Fibroblast of skin of scalp (primary cell): ENCODE data around the gene ST8SIA1.

ENCODE experiments used
- DNase-seq: peaks from one replicate; pipeline ENCODE4 v3.0.0-alpha.2; 2013

ST8SIA1 gene

DNA sequence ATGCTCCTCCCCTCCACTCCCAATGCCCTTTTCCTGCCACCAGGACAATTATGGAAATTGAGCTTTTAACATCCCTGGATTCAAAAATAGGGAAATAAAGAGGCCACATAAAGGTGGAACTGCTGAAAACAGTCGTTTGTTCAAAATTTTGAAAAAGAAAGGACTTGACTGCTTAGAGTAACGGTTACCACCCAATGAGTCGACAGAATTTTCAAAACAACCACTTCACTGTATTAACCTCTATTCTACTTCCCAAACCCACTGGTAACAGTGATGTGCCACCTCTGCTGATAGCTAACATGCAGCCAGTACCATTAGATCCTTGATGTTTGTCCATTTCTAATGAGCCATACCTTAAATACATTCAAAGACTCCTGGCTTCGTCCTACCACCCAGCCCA is 4.9 kb downstream of the ST8SIA1 start:
- DNase-seq = no peak

DNA sequence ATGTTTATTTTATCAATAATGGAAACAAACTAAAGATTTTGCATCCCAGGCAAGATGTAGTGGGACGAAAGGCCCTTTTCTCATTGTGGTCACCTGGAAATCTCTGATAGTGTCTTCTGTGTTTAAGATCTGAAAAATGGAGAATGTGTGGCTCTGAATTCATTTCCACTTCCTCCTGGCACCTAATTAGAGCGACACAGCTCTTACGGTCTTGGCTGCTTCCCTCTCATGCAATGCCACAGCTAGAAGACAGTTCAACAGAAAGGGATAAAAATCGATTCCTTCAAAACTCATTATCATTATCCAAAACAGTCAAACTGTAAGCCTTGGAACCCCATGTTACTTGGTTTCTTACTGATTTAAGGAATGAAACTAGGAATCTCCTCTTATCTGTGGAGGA is 9.3 kb downstream of the ST8SIA1 start:
- DNase-seq = no peak

- no peak for DNase-seq
Observed at GRCh38 chr12:22322091-22322490, 12.4 kb downstream of the ST8SIA1 start.

DNA sequence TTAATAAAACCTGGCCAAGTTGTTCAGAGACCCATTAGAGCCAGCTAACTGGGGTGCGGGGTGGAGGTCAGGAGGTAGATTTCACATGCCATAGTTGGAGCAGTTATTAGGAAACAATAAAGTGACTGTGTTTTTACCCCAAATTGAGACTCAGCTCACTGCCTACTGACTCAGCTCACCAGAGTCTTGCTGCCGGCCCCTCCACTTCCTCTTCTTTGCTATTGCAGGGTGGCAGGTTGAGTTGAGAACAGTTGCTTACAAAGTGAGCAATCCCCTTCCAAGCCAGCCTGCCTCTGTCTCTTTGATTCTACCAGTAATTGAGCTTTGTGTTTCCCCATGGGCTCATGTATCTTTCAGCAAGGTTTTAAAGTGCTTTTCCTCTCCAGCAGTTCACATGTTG is 12.9 kb downstream of the ST8SIA1 start:
- DNase-seq = peak; percentile 15

- no peak for DNase-seq
Observed at GRCh38 chr12:22321018-22321605, 13.4 kb downstream of the ST8SIA1 start.

- peak; percentile 62 for DNase-seq
Observed at GRCh38 chr12:22318108-22318737, 16.3 kb downstream of the ST8SIA1 start.

- no peak for DNase-seq
Observed at GRCh38 chr12:22313963-22314330, 20.6 kb downstream of the ST8SIA1 start.

DNA sequence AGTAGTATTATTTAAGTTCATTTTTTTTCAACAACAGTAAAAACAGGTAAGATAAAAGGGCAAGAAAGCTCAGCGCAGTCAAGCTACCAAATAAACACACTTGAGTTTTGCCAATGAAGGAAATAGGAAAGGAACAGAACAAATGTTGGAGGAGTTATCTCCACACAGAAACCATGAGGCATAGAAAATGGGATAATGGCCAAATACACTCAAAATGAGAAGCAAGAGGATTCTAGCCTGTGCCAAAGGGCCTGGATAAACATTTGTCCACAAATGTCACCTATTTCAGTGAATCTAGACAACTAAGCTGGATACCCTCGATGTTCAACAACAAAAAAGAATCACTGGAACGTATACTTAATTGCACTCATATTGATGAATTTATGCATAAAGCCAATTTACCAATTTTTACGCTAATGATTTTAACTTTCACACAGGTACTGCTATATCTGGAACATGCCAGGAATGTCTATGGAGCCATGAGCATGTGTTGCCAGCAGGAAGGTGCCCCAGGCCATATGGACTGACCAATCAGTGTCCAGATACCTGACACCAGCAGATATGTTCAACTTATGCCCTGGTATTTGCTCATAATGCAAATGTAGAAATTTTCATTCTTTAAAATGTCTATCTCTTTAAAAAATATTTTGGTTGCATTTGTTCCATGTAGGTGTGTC is 21.1 kb downstream of the ST8SIA1 start:
- no peak for DNase-seq

DNA sequence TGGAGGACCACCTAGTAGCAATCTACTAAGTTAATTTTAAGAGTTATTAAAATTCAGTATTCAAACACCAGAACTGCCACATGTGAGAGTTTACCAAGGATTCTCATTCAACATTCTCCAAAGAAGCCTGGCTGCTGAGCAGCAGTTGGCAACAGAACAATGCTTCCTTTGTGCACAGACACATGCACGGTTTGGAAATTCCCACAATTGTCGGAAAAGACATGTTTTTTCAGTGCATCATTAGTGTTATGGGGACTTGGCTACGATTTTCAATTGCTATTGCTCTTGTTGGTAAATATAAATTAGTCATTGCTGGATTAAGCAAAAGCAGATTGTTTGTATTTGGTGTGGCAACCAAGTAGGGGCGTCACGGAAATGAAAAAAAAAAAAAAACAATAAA is 22.2 kb downstream of the ST8SIA1 start:
- peak; percentile 11 for DNase-seq

- no peak for DNase-seq
Observed at GRCh38 chr12:22310709-22311108, 23.8 kb downstream of the ST8SIA1 start.

DNA sequence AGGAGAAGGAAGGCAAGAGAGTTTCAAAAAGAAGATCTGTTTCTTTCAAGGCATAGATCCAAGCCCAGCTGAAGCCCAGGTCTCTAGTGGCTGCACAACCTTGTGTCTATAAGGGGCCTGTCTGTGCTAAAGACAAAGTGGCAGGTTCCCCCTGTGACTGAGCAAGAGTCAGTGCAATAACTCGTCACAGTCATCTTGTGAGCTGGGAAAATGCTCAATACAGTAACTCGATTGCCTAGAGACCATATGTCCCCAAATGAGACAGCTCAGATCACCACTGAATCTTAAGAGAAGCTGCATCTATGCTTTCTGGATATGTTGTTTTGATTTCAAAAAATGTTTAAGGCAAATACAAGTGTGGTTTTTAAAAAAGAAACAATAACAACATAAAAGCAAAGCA is 24.2 kb downstream of the ST8SIA1 start:
- DNase-seq = no peak

- no peak for DNase-seq
Observed at GRCh38 chr12:22307811-22308210, 26.7 kb downstream of the ST8SIA1 start.

DNA sequence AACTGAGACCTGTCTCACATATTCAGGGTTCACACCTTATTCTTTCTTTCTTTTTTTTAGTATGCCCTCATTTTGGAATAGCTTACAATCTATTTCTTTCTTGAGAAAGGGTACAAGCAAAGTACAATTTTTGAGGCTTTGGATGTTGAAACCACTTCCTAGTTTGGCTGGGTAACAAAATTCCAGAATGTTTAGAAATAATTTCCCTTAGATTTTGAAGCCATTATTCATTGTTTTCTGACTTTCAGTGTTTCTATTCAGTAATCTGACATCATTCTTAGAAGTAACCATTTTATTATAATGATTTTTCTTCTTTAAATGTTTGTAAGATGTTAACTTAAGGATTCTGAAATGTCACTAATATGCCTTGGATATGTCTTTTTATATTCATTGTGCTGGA is 28.2 kb downstream of the ST8SIA1 start:
- peak; percentile 37 for DNase-seq

DNA sequence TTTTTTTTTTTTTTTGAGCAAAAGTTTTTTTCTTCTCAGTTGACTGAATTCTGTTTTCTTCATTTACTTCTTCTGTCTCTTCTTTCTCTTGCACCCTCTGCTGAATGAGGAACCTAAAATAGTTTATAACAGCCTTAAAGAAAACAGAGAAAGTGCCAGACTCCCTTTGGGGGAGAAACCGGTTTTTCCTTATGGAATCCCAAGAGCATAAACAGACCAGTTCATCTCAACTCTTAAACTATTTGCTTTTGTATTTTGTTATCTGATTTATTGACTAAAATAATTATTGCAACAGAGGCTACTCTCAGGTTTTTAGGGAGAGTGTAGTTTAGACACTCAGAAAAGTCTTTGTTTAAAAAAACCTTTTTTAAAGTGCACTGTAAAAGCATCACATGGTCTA is 30.2 kb downstream of the ST8SIA1 start:
- DNase-seq = no peak

GRCh38 chr12:22299294-22299912 is 35.1 kb downstream of the ST8SIA1 start:
- no peak for DNase-seq

DNA sequence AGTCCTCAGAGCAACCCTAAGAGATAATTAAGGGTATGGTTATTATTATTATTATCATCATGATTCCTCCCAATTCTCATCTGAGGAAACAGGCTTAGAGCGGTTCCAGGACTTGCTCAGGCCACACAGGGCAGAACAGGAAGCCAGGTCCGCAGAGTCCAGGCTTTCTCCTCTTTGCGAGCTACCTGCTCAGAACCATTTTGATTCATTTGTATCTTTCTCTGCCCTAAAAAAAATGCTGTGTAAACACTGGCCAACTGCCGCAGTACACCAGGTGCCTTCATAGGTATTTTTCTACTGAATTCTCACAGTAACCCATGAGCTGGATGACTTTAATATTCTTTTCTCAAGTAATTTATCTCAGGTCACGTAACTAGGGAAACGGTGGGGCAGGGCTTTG is 45.3 kb downstream of the ST8SIA1 start:
- DNase-seq = no peak

DNA sequence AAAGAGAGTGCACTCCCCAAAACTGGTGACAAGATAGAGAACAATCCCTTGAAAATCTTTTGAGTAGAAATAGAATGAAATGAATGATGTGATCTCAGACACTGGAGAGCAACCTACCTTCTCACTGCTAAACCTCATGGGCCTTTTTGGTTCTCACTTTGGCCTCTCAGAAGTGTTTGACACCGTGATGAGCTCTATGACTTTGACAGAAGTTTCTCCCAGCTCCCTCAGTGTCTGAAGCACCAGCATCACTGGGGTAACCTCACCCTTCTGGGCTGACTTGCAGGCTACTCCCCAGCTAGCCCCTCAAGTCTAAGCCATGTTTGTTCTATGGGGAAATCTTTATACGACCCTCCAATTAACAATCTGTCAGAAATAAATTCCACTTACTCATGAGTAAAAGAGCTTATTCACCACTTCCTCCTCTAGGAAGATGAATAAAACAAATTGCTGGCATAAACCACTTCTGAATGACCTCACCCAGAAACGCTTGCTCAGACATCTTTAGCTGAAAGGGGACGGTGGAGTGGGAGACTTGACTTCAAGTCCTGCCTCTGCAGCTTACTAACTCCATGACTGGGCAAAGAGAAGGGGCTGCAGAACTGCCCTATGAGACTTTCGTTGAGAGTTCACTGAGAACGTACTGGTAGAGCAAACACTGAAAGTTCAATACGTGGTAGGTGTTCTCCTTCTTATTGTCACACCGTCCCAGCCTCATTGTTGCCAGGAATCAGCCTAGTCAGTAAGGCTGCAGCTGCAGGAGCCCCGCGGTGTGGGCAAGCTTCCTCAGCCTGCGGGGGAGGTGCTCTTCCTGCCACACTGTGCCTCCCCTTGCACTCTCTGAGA is 46.5 kb downstream of the ST8SIA1 start:
- DNase-seq = peak; percentile 68

GRCh38 chr12:22287101-22287500 is 47.4 kb downstream of the ST8SIA1 start:
- DNase-seq = no peak

DNA sequence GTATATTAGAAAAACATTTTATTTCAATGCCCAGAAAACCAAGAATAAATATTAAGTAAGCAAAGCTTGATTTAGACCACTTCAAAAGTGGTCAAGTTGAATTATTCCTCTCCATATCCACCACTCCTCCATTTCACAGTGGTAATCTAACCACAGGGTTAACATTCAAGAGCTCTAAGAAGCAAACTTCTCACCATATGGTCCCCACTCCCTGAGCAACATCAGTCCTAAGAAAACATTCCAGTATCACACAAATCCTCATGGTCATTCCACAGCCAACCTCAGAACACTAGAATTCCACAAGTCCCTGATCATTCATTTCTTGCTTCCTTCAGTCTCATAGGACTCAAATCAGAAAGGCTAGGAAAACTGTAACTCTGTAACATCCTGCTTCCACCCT is 47.9 kb downstream of the ST8SIA1 start:
- DNase-seq = peak; percentile 98

DNA sequence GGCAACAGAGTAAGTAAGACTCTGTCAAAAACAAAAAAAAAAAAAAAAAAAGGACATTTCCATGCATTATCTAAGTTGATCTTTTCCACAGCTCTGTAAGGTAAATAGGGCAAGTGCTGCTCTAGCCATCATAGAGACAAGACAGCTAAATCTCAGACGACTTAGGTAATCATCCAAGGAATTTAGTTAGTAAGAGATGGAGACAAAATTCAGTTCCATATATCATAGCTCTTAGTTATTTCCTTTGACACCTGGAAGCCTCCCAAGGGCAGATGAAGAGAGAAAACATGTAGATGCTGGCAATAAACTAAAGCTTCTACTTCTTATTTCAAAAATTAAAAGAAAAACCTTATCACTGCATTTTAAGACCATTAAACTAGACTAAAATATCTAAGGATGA is 48.7 kb downstream of the ST8SIA1 start:
- DNase-seq = peak; percentile 74

DNA sequence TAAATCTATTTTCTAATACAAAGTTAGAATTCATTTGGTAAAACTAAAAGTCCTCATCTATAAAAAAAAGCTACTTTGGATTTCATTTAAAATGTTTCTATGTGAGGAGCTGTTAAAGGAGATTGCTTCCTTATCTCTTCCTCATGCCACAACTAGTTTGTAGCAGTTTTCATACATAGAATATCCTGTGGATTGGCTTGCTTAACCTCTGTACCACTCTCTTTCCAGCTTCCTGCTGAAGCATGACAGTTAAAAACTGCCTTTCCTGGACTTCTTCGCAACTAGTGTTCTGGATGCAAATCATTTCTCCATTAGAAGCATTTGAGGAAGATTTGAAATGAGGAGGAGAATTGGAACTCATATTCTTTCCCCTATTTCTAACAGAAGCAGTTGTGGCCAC is 49.6 kb downstream of the ST8SIA1 start:
- DNase-seq = no peak

GRCh38 chr12:22283508-22283907 is 51.0 kb downstream of the ST8SIA1 start:
- DNase-seq = no peak

- peak; percentile 94 for DNase-seq
Observed at GRCh38 chr12:22283006-22283506, 51.5 kb downstream of the ST8SIA1 start.
